H1 (cell line): ENCODE data around the gene CACNA2D3. TPM values are rescaled to one million over a fixed set of nuclear protein-coding genes. Genes with fewer than 3 reads are reported as not detected.

Experiments used
- CTCF ChIA-PET: fragments of 300-600 bp; sonication (Branson Sonifier 250); formaldehyde crosslinking; loops from one replicate; lab custom pipeline; 2021; ENCODE audit not compliant: partially characterized antibody; lab: Charles Lee
- POLR2A ChIA-PET: fragments of 300-600 bp; sonication (Branson Sonifier 250); formaldehyde crosslinking; loops from one replicate; lab custom pipeline; 2021; ENCODE audit warnings: inconsistent platforms; ENCODE audit not compliant: partially characterized antibody; lab: Charles Lee
- DNase-seq, 2 experiments: peaks; one replicate each; pipeline versions ENCODE4 v3.0.0 to v3.0.0-alpha.2; 2010 to 2022; ENCODE audit warnings: low spot score in 2 of 2, low read depth in 1 of 2, mixed read lengths in 1 of 2
- FAIRE-seq: peaks from 2 replicates; lab custom pipeline; 2011; peaks lifted over from hg19 to GRCh38; lab: Jason Lieb, UNC
- H2AFZ ChIP-seq: 2 replicates; pipeline ENCODE4 v1.8.1; 2012; ENCODE audit warnings: low read length, inconsistent platforms
- H2AK5ac ChIP-seq: 2 replicates; pipeline ENCODE4 v1.6.1; 2013; ENCODE audit warnings: low read depth, low read length
- H2BK120ac ChIP-seq: replicated peaks from 2 replicates; pipeline ENCODE3; 2013; ENCODE audit warnings: low read depth, low read length, inconsistent platforms
- H2BK12ac ChIP-seq: 2 replicates; pipeline ENCODE4 v1.6.1; 2013; ENCODE audit warnings: low read depth, low read length
- H2BK15ac ChIP-seq: 2 replicates; pipeline ENCODE4 v1.6.1; 2013; ENCODE audit warnings: low read length
- H2BK20ac ChIP-seq: 2 replicates; pipeline ENCODE4 v1.6.1; 2013; ENCODE audit warnings: low read length
- H2BK5ac ChIP-seq: 2 replicates; pipeline ENCODE4 v1.6.1; 2013; ENCODE audit warnings: low read depth, low read length
- H3K14ac ChIP-seq: 2 replicates; pipeline ENCODE4 v1.6.1; 2013; ENCODE audit warnings: inconsistent platforms; ENCODE audit not compliant: insufficient read length
- H3K18ac ChIP-seq: 2 replicates; pipeline ENCODE4 v1.6.1; 2013; ENCODE audit warnings: low read length; ENCODE audit errors: extremely low read depth
- H3K23ac ChIP-seq: 2 replicates; pipeline ENCODE4 v1.6.1; 2013; ENCODE audit warnings: inconsistent platforms; ENCODE audit not compliant: insufficient read length
- H3K23me2 ChIP-seq: 2 replicates; pipeline ENCODE4 v1.6.1; 2013; ENCODE audit warnings: low read depth, low read length
- H3K27ac ChIP-seq: 2 replicates; pipeline ENCODE4 v1.6.1; 2011; ENCODE audit warnings: low read depth, low read length, inconsistent platforms
- H3K27me3 ChIP-seq, 4 experiments: replicated peaks in 1 of 4; 1 replicate in 1 of 4; 2 replicates in 3 of 4; pipeline versions ENCODE4 v1.6.1 to v1.8.1; 2011 to 2013; ENCODE audit warnings: low read length in 3 of 4, mild to moderate bottlenecking in 3 of 4, inconsistent platforms in 2 of 4, mixed read lengths in 2 of 4, moderate library complexity in 1 of 4; ENCODE audit not compliant: control insufficient read depth in 3 of 4, insufficient read depth in 3 of 4; ENCODE audit errors: extremely low read depth in 1 of 4
- H3K36me3 ChIP-seq, 4 experiments: 2 replicates each; pipeline versions ENCODE4 v1.6.1 to v1.8.1; 2011 to 2013; ENCODE audit warnings: mild to moderate bottlenecking in 4 of 4, low read length in 3 of 4, moderate library complexity in 2 of 4, control low read depth in 1 of 4, inconsistent platforms in 1 of 4; ENCODE audit not compliant: insufficient read depth in 4 of 4, control insufficient read depth in 2 of 4
- H3K4ac ChIP-seq: replicated peaks from 2 replicates; pipeline ENCODE3; 2013; ENCODE audit warnings: low read length, low read depth, mixed read lengths, inconsistent platforms; ENCODE audit not compliant: insufficient read length
- H3K4me1 ChIP-seq, 4 experiments: replicated peaks in 1 of 4; 1 replicate in 1 of 4; 2 replicates in 3 of 4; pipeline versions ENCODE4 v1.6.1 to v1.8.1; 2011 to 2013; ENCODE audit warnings: low read length in 3 of 4, inconsistent platforms in 2 of 4, mixed read lengths in 1 of 4; ENCODE audit not compliant: insufficient read depth in 4 of 4, control insufficient read depth in 3 of 4
- H3K4me2 ChIP-seq, 2 experiments: 2 replicates each; pipeline versions ENCODE4 v1.6.1 to v1.8.1; 2011 to 2013; ENCODE audit warnings: low read depth in 2 of 2, low read length in 2 of 2, control low read depth in 1 of 2, inconsistent platforms in 1 of 2, mild to moderate bottlenecking in 1 of 2; ENCODE audit not compliant: insufficient read depth in 1 of 2
- H3K4me3 ChIP-seq, 4 experiments: fragments of 200-600, 300-600 bp in 1 of 4; sonication (generic), shearing (Covaris generic), sonication (Bioruptor Twin) in 1 of 4; 2 replicates each; pipeline versions ENCODE4 v1.5.1 to v1.8.1; 2011 to 2016; ENCODE audit warnings: low read length in 4 of 4, low read depth in 3 of 4, control low read depth in 2 of 4, inconsistent platforms in 2 of 4, mild to moderate bottlenecking in 2 of 4, mixed read lengths in 1 of 4, moderate library complexity in 1 of 4; ENCODE audit not compliant: insufficient read depth in 2 of 4; ENCODE audit errors: extremely low read depth in 1 of 4
- H3K56ac ChIP-seq: replicated peaks from 2 replicates; pipeline ENCODE3; 2013; ENCODE audit warnings: low read depth, mild to moderate bottlenecking, mixed read lengths, low read length, inconsistent platforms; ENCODE audit not compliant: insufficient read length
- H3K79me1 ChIP-seq: 2 replicates; pipeline ENCODE4 v1.6.1; 2013; ENCODE audit warnings: low read depth, low read length, control low read depth
- H3K79me2 ChIP-seq, 2 experiments: 2 replicates each; pipeline versions ENCODE4 v1.6.1 to v1.8.1; 2012 to 2013; ENCODE audit warnings: low read length in 2 of 2, mild to moderate bottlenecking in 2 of 2, inconsistent platforms in 1 of 2; ENCODE audit not compliant: insufficient read depth in 2 of 2, control insufficient read depth in 1 of 2
- H3K9ac ChIP-seq, 4 experiments: replicated peaks in 1 of 4; 1 replicate in 1 of 4; 2 replicates in 3 of 4; pipeline versions ENCODE4 v1.6.1 to v1.8.1; 2011 to 2013; ENCODE audit warnings: low read depth in 3 of 4, low read length in 3 of 4, control low read depth in 2 of 4, mild to moderate bottlenecking in 2 of 4, moderate library complexity in 2 of 4, inconsistent platforms in 1 of 4; ENCODE audit errors: extremely low read depth in 1 of 4
- H3K9me3 ChIP-seq, 2 experiments: 2 replicates each; pipeline versions ENCODE4 v1.6.1 to v1.8.1; 2012 to 2013; ENCODE audit warnings: mild to moderate bottlenecking in 2 of 2, moderate library complexity in 2 of 2, control low read depth in 1 of 2, inconsistent platforms in 1 of 2, low read depth in 1 of 2, low read length in 1 of 2, mixed read lengths in 1 of 2; ENCODE audit not compliant: insufficient read depth in 2 of 2
- H4K20me1 ChIP-seq, 2 experiments: replicated peaks in 1 of 2; 2 replicates each; pipeline versions ENCODE3 to v1.8.1; 2011 to 2013; ENCODE audit warnings: inconsistent platforms in 2 of 2, low read length in 2 of 2, mild to moderate bottlenecking in 1 of 2; ENCODE audit not compliant: insufficient read depth in 2 of 2, control insufficient read depth in 1 of 2
- H4K5ac ChIP-seq: 2 replicates; pipeline ENCODE4 v1.6.1; 2013; ENCODE audit warnings: low read length, low read depth, mixed read lengths, inconsistent platforms; ENCODE audit not compliant: insufficient read length
- H4K8ac ChIP-seq: 2 replicates; pipeline ENCODE4 v1.8.0; 2013; ENCODE audit warnings: mild to moderate bottlenecking, moderate library complexity, low read length, inconsistent platforms; ENCODE audit not compliant: insufficient read depth; ENCODE audit errors: extremely low read depth
- H4K91ac ChIP-seq: replicated peaks from 2 replicates; pipeline ENCODE3; 2013; ENCODE audit warnings: low read length, mixed read lengths, inconsistent platforms; ENCODE audit not compliant: insufficient read length
- BRCA1 ChIP-seq: IDR thresholded peaks from 2 replicates; pipeline ENCODE4 v1.6.1; 2012; ENCODE audit warnings: low read depth, low read length, improper control_type of control experiment
- CHD2 ChIP-seq: IDR thresholded peaks from 2 replicates; pipeline ENCODE4 v1.6.1; 2012; ENCODE audit warnings: low read length, improper control_type of control experiment
- CTBP2 ChIP-seq: IDR thresholded peaks from 2 replicates; pipeline ENCODE4 v1.7.0; 2011; ENCODE audit warnings: borderline replicate concordance, mild to moderate bottlenecking, moderate library complexity, mixed read lengths, low read length; ENCODE audit not compliant: insufficient read depth, insufficient read length
- GABPA ChIP-seq: IDR thresholded peaks from 2 replicates; pipeline ENCODE4 v1.6.1; 2011; ENCODE audit warnings: mild to moderate bottlenecking, low read length, moderate library complexity, borderline replicate concordance; ENCODE audit not compliant: insufficient read depth
- HDAC6 ChIP-seq: IDR thresholded peaks from one replicate; pipeline ENCODE4 v1.7.1; 2012; ENCODE audit warnings: low read depth, mild to moderate bottlenecking, inconsistent platforms, low read length, moderate library complexity
- KDM1A ChIP-seq: fragments of 200-600, 300-600 bp; sonication (generic); IDR thresholded peaks from 2 replicates; pipeline ENCODE4 v1.7.1; 2016; ENCODE audit warnings: mild to moderate bottlenecking, low read length, borderline replicate concordance
- KDM5A ChIP-seq: fragments of 200-600 bp; IDR thresholded peaks from 2 replicates; pipeline ENCODE4 v1.7.1; 2012; ENCODE audit warnings: mild to moderate bottlenecking, low read length, inconsistent platforms, mixed read lengths
- PHF8 ChIP-seq: fragments of 200-600 bp; sonication (generic); conservative IDR thresholded peaks from 2 replicates; pipeline ENCODE4 v1.7.1; 2012; ENCODE audit warnings: low read depth, mild to moderate bottlenecking, inconsistent platforms, low read length, moderate library complexity
- SAP30 ChIP-seq: fragments of 300-600 bp; sonication (generic); IDR thresholded peaks from 2 replicates; pipeline ENCODE4 v1.7.1; 2012; ENCODE audit warnings: low read length, moderate library complexity, mild to moderate bottlenecking, inconsistent platforms; ENCODE audit not compliant: insufficient read depth, insufficient replicate concordance
- TAF7 ChIP-seq: optimal IDR thresholded peaks from 2 replicates; pipeline ENCODE3; 2011; ENCODE audit warnings: low read depth, mild to moderate bottlenecking, inconsistent platforms, low read length, moderate library complexity, borderline replicate concordance
- TBP ChIP-seq: IDR thresholded peaks from 2 replicates; pipeline ENCODE4 v1.6.1; 2011; ENCODE audit warnings: low read depth, low read length, improper control_type of control experiment
- WGBS, 2 experiments: shearing (Covaris generic) in 1 of 2; methylation state at CpG; one replicate each; pipeline versions ENCODE4 v1.1.6 to v1.1.7; 2013 to 2015; ENCODE audit warnings: low lambda C conversion rate in 2 of 2, mixed read lengths in 2 of 2, inconsistent platforms in 1 of 2, low coverage in 1 of 2, missing lambda C conversion rate in 1 of 2; ENCODE audit not compliant: insufficient replicate concordance in 2 of 2, insufficient coverage in 1 of 2, insufficient read length in 1 of 2; ENCODE audit errors: extremely low coverage in 1 of 2, missing lambda C conversion rate in 1 of 2; 5-methylcytosine and 5-hydroxymethylcytosine counted together
- polyA plus RNA-seq, 7 experiments: library from polyadenylated mRNA; depleted of rRNA in 3 of 7; stranded (reverse) in 5 of 7; unstranded in 2 of 7; fragments of >200 nt in 5 of 7; fragments of 200-250 nt in 2 of 7; gene quantifications; 1 replicate in 5 of 7; 2 replicates in 1 of 7; 4 replicates in 1 of 7; pipeline versions ENCODE4 v1.2.1 to v1.2.3, GENCODE V29; 2011 to 2013; ENCODE audit warnings: missing spikeins in 2 of 7, mixed read lengths in 2 of 7
- total RNA-seq: library from RNA; stranded (reverse); fragmentation: NEBNext Ultra II Directional; extraction: Animal tissue kit (Norgen Biotek cat#: 25700); gene quantifications from 2 replicates; pipeline ENCODE4 v1.2.1, GENCODE V29; 2021

Gene CACNA2D3
- total and polyA plus RNA-seq, 2 of the 8 experiments (the other 6 are each of a cell fraction or from before 2014, with no cell fraction given), result 1.5 to 1.8 TPM

- no peaks in the 10 kb centered on the region for H3K36me3 ChIP-seq
- POLR2A ChIA-PET, result interaction anchor here (1.6 kb wide), 1 partner anchor 183 kb away, joined by 4 read pairs; no protein-coding TSS in a partner anchor
- 94% methylated on average over 3 of the region's 3 CpGs; no CpG with 5 or more reads in 1 of the 2 experiments for WGBS, 2 experiments
These were observed 691.9 kb downstream of the CACNA2D3 start for GRCh38 chr3:54814224-54814623.

More at GRCh38 chr3:54814224-54814623, 691.9 kb downstream of the CACNA2D3 start:
- no peak overlapping the region for H2BK15ac ChIP-seq
- no peaks in the 10 kb centered on the region; a peak in 1 of 7 replicates for H3K4me1 ChIP-seq
- H4K5ac ChIP-seq, result no peak overlapping the region
- H4K20me1 ChIP-seq, result no peaks in the 10 kb centered on the region
- no peaks in the 10 kb centered on the region for H3K9me3 ChIP-seq
- CTCF ChIA-PET, result interaction anchor here (0.9 to 5.0 kb wide), 2 partner anchors 16 to 29 kb away, joined by 3 to 26 read pairs; no protein-coding TSS in a partner anchor
- H3K23ac ChIP-seq, result no peak overlapping the region
- H3K56ac ChIP-seq, result no peak overlapping the region
- H2AFZ ChIP-seq, result no peak overlapping the region
- no peak overlapping the region for H3K14ac ChIP-seq
- H4K8ac ChIP-seq, result no peak overlapping the region
- no peak overlapping the region for H3K4me3 ChIP-seq
- H3K4me2 ChIP-seq, result no peak overlapping the region
- no peak overlapping the region for H2BK20ac ChIP-seq
- H3K27me3 ChIP-seq, result peaks cover 8 to 24% (median 16%) of the 10 kb centered on the region in 4 experiments
- H3K9ac ChIP-seq, result no peak overlapping the region
- no peaks in the 10 kb centered on the region for H3K23me2 ChIP-seq
- DNase-seq (peak in 1 of 2 experiments; percentile 33), FAIRE-seq (no peak)
- H3K4ac ChIP-seq, result no peak overlapping the region
- no peaks in the 10 kb centered on the region for H3K79me1 ChIP-seq
- H2AK5ac ChIP-seq, result no peak overlapping the region
- H3K79me2 ChIP-seq, result no peaks in the 10 kb centered on the region
- H3K27ac ChIP-seq, result no peak overlapping the region
- H2BK5ac ChIP-seq, result no peak overlapping the region
- H4K91ac ChIP-seq, result peak overlapping the region; percentile 1
- H2BK120ac ChIP-seq, result no peak overlapping the region
- no peak for TF ChIP-seq PHF8
- no peak for TF ChIP-seq TBP
- no peak for TF ChIP-seq TAF7
- TF ChIP-seq CTBP2, result no peak
- no peak for TF ChIP-seq HDAC6
- TF ChIP-seq BRCA1, result no peak
- no peak for TF ChIP-seq KDM1A
- TF ChIP-seq SAP30, result no peak
- TF ChIP-seq GABPA, result no peak
- no peak for TF ChIP-seq KDM5A
- no peak for TF ChIP-seq CHD2
- H3K18ac ChIP-seq, result no peak overlapping the region
- H2BK12ac ChIP-seq, result no peak overlapping the region
